Dermis microvascular lymphatic vessel endothelial cell (primary cell): Measurements from ENCODE around the gene PTER. TPM values are rescaled to one million over a fixed set of nuclear protein-coding genes. Genes with fewer than 3 reads are reported as not detected.

Experiments used
- DNase-seq, 2 donors: peaks; one replicate each; pipeline versions ENCODE4 v3.0.0 to v3.0.0-alpha.2; 2010; ENCODE audit warnings: low read depth in 2 of 2
- total RNA-seq: library from RNA; depleted of rRNA; stranded (reverse); fragments of >200 nt; gene quantifications from 2 replicates; pipeline ENCODE4 v1.2.1, GENCODE V29; 2014

PTER gene
- total RNA-seq, 1 donor from 2014 or later: 8.3 TPM

DNA sequence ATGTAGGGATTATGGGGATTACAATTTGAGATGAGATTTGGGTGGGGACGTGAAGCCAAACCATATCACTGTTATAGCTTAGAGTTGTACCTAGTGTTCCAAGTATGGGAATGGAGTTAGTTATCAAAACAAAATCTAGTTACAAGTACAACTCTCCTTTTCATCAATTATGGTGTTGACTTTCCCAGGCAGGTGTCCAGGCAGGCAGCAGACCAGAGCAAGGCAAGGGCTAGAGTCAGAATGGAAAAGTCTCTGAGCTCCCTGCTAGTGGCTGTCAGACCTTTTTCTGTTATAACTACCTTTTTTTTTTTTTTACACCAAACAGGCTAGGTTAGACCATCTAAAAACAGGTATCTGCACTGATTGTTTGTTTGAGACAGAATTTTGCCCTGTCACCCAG is 29.2 kb downstream of the PTER start:
- no peak for DNase-seq

- peak in 1 of 2 donors; percentile 64 for DNase-seq
These were observed 33.9 kb downstream of the PTER start for GRCh38 chr10:16470747-16471146.

DNA sequence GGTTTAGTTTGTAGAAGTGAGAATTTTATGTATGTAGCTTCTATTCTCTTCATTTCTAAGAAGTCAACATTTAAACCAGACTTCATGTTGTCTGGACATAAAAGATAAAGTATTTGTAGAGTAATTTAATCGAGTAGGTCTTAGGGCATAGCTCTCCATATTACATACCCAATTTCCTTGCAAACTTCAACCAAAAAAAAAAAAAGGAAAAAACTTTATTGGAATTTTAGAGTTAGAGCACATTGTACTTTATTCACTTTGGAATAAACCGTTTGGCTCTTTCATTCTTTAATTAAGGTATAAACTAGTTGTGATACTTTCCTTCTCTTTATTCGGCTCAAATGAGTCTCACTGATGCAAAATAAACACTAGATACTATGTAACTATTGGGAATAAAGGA is 36.0 kb downstream of the PTER start:
- no peak for DNase-seq

- no peak for DNase-seq
These were observed 40.9 kb downstream of the PTER start for GRCh38 chr10:16477757-16478156.

GRCh38 chr10:16478801-16479200 is 42.0 kb downstream of the PTER start:
- peak in 1 of 2 donors; percentile 7 for DNase-seq

- no peak for DNase-seq
These were observed 44.4 kb downstream of the PTER start for GRCh38 chr10:16481052-16481728.

- no peak for DNase-seq
These were observed 46.6 kb downstream of the PTER start for GRCh38 chr10:16483241-16483917.

GRCh38 chr10:16490511-16490910 is 53.7 kb downstream of the PTER start:
- DNase-seq: no peak

GRCh38 chr10:16491933-16492332 is 55.1 kb downstream of the PTER start:
- no peak for DNase-seq

GRCh38 chr10:16493884-16494536 is 57.2 kb downstream of the PTER start:
- DNase-seq: no peak

DNA sequence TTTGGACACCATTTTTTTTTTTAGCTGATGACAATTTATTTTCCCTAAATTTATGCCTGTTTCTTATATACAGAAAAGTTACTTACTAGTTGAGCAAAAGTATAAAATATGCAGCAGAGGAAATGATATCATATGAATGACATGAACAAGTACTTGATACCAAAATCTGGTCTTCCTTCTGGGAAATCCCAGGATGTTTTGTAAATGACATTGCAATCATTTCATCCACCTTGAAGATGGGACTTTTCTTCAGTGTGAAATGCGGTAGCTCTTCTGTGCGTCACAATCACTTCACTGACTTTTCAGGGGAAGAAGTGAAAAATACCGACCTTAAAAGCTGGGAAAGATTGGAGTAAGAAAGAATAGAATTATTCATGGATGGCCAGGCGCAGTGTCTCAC is 61.1 kb downstream of the PTER start:
- peak in 1 of 2 donors; percentile 12 for DNase-seq

DNA sequence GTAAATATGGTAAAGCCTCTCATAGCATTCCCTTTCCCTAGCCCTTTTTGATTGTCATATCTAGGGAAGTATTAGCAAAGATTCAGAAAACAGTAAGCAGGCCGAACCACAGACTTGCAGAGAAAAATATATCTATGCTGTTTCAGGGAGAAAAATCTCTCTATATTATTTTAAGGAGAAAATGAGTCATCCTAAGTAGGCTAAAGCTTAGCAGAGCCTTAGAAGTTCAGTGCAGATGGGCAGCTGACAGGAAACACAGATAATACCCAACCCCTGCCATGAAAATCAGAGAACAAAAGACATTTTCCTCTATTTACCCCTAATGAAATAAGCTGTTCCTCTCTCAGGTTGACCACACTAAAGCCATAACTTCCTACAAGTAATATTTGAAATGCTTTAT is 68.4 kb downstream of the PTER start:
- peak in 1 of 2 donors; percentile 53 for DNase-seq

GRCh38 chr10:16509996-16510395 is 73.2 kb downstream of the PTER start:
- DNase-seq: peak; percentile 23 to 65

DNA sequence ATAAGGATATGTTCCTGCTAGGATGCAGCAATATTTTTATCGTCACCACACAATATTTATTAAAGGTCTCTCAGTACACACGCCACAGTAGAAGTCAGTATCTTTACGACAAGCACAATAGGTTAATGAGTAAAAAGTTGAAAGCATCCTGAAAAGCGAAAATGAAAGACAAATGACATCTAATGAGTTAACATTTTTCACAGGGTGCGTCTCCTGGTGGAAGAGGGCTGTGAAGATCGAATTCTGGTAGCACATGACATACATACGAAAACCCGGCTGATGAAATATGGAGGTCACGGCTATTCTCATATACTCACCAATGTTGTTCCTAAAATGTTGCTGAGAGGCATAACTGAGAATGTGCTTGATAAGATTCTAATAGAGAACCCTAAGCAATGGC is 74.0 kb downstream of the PTER start:
- DNase-seq: no peak

GRCh38 chr10:16518822-16519221 is 82.0 kb downstream of the PTER start:
- DNase-seq: peak in 1 of 2 donors; percentile 29

DNA sequence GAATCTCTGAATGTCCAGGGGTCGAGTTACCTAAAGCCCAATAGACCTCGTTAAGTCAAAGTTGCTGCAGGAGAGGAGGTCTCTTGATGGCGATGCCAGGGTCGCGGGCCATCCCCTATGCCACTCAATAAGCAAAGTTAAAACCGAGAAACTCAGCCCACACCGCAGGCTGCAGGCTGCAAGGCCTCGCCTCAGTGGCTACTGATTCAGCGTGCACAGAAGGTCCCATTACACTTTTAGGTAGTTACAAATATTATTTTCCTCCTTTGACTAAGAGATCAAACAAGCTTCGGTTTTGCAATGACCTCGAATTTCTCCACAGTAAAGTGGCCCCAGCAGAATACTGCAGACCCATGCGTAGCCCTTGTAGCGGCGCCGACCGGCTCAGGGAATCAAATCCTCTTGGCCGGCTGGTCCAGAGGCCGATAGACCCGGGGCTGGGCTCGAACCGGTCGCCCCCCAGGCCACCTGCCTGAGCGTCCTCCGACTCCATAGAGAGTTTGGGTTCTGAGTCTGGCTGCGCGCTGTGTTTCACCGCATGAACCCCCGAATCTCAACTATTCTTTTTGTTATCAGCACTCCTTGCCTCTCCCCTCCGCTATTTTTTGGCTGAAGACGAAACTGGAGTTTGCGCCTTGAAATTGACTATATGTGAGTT is 82.6 kb downstream of the PTER start:
- no peak for DNase-seq

DNA sequence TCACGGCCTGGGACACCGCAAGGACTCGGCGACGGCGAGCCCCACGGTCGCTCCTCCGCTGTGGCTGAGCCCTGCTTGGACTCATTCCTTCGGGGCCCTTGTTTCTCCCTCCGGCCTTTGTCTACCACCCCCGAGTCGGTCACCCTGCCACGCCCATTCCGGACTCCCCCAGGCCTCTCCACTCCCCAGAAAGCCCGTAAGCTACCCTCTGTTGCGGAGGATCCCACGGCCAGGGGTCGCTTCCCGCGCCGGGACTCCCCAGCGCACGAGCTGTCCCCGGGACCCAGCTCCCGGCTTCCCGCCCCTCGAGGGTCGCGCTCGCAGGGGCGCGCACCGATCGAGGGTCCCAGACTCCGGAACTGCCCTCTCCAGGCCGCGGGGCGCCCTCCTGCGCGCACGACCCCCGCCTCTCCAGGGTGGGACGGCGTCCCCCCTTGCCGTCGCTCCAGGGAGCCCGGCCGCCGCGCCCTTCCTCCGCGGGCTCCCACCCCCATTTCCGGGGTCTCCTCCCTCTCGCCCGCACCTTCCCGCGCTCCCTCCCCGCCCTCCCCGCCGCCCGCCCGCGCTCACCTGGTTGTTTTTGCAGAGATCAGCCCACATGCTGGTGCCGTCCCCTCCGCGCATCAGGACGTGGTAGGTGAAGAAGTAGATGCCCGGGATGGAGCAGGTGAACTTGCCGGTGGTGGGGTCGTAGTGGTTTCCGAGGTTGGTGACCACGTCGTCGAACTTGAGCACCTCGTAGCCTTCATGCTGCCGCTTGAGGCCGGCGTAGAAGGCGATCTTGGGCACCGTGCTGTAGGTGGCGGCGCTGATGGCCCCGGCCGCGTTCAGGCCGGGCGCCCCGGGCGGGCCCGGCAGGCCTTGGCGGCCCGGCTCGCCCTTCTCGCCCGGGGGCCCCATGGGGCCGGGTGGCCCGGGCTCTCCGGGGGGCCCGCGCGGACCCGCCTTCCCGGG is 83.4 kb downstream of the PTER start:
- DNase-seq: no peak

- DNase-seq: peak in 1 of 2 donors; percentile 39
These were observed 84.1 kb downstream of the PTER start for GRCh38 chr10:16520900-16521299.

- peak in 1 of 2 donors; percentile 47 for DNase-seq
These were observed 84.7 kb downstream of the PTER start, which contains the start of gene C1QL3 for GRCh38 chr10:16521311-16522016. Gene C1QL3, minus strand, starts transcription at chr10:16521879. Its CDS starts 814 bp downstream, at chr10:16521065.

GRCh38 chr10:16527452-16527851 is 90.6 kb downstream of the PTER start:
- no peak for DNase-seq
